GM23338 (cell line): ENCODE data around the gene NPAS3.

Source experiments
- NANOG ChIP-seq: IDR thresholded peaks from 2 replicates; pipeline ENCODE4 v1.6.1; 2016; ENCODE audit warnings: antibody characterized with exemption, borderline replicate concordance
- TF ChIP-seq, protein P1 (sequence below), 2 experiments: fragments of 200-600 bp in 1 of 2; sonication (generic) in 1 of 2; conservative IDR thresholded peaks; 2 replicates each; pipeline versions ENCODE4 v1.5.1 to v1.6.1; 2016 to 2017; ENCODE audit warnings: antibody characterized with exemption in 2 of 2, low read depth in 2 of 2, mild to moderate bottlenecking in 2 of 2, moderate library complexity in 1 of 2

DNA sequence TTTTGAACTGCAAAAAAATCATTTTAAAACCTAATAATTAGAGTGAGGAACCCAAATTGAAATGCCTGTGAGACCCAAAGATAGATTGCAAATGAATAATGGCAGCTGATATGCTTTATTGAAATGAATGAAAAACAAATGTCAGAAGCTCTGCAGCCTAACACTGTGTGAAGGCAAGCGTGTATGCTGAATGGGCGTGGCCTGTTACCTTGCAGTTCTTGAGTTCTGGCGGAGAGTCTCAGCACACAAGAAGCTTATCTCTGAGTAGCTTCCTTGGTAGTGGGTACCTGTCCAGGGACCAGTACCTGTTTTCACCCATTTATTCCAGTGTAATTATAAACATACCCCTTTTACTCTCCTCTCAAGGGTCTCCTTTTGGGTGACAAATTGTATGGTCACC lies 341.2 kb downstream of the NPAS3 start:
- TF ChIP-seq NANOG, result no peak
- TF ChIP-seq, protein P1, sequence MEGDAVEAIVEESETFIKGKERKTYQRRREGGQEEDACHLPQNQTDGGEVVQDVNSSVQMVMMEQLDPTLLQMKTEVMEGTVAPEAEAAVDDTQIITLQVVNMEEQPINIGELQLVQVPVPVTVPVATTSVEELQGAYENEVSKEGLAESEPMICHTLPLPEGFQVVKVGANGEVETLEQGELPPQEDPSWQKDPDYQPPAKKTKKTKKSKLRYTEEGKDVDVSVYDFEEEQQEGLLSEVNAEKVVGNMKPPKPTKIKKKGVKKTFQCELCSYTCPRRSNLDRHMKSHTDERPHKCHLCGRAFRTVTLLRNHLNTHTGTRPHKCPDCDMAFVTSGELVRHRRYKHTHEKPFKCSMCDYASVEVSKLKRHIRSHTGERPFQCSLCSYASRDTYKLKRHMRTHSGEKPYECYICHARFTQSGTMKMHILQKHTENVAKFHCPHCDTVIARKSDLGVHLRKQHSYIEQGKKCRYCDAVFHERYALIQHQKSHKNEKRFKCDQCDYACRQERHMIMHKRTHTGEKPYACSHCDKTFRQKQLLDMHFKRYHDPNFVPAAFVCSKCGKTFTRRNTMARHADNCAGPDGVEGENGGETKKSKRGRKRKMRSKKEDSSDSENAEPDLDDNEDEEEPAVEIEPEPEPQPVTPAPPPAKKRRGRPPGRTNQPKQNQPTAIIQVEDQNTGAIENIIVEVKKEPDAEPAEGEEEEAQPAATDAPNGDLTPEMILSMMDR (conservative IDR thresholded peaks at IDR 0.05; ENCODE audit: low read depth in 2 of 2), result no peak
